ENCODE results near the gene TCEANC.

TCEANC gene

DNA sequence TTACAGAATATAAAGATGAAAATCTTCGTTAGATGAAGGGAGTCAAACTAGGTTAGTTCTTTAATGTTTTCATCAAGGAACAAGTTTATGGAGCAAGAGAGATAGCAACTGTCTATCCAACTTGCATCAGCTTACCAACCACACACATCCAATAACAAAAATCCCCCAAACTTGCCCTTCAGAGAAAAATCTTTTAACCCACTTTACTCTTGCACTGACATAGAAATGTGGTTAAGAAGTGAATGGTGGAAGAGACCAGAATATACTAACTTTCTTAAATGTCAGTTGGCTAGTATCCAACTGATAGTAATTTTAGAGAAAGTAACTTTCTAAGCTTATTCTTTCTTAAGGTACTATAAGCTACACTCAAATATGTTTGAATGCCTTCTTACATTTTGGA, 34.3 kb downstream of the TCEANC start:
- Histone ChIP-seq H3K36me3 (ENCODE audit: control insufficient read depth, insufficient read depth, low read length) (no peaks in the 10 kb centered on the region), H3K4me1 (ENCODE audit: control insufficient read depth, insufficient read depth, low read length) (no peaks in the 10 kb centered on the region), H3K9ac (ENCODE audit: low read length) (no peak overlapping the region), H3K27ac (ENCODE audit: low read depth, low read length) (no peak overlapping the region), H3K4me3 (ENCODE audit: low read length) (no peak overlapping the region), H3K27me3 (ENCODE audit: control insufficient read depth, insufficient read depth, low read length) (peaks cover 5% of the 10 kb centered on the region)

GRCh38 chrX:13688384-13688957, 35.5 kb downstream of the TCEANC start:
- H3K27ac ChIP-seq (ENCODE audit: low read depth, low read length): peak overlapping the region; percentile 92
- H3K4me3 ChIP-seq (ENCODE audit: low read length): peak overlapping the region; percentile 84
- H3K36me3 ChIP-seq (ENCODE audit: control insufficient read depth, insufficient read depth, low read length): no peaks in the 10 kb centered on the region
- H3K9ac ChIP-seq (ENCODE audit: low read length): no peak overlapping the region
- H3K27me3 ChIP-seq (ENCODE audit: control insufficient read depth, insufficient read depth, low read length): peaks cover 5% of the 10 kb centered on the region
- peaks cover 4% of the 10 kb centered on the region for H3K4me1 ChIP-seq (ENCODE audit: control insufficient read depth, insufficient read depth, low read length)

DNA sequence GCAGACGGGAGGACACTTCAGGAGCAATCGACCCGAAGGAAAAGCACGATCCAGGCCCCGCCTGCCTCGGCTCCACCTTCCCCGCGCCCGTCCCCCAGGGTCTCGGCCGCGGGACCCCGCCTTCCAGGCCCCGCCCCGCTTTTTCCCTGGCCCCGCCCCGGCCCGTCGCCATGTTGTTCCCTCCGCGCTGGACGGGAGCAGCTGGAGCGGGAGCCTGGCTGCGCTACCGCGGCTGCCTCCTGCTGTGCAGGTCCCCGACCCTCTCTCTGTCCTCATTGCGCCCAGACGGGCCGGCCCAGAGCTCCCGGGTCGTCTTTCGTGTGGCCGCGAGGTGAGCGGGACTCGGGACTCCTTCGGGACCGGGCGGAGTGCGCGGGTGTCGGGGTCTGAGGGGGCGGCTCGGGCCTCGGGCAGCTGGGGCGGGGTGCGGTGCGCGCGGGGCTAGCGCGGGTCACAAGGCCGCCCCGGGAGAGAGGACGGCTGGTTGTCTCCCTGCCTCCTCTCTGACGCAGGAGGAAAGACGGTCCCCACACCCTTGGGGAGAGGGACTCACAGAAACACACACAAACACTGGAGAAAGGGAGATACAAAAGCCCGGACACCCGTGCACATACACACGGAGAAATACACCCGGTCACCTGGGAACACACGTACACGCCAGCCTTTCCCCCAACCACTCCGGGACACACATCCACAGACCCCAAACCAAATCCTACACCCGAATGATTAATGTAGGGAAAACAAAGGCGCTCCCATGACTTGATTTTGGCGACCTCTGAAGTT, 36.2 kb downstream of the TCEANC start, which contains the start of gene RAB9A:
Gene RAB9A, plus strand, starts transcription at position 171 of the 783 bp plus-strand sequence. CDS start 19,619 bp downstream, outside the sequence.
- Histone ChIP-seq H3K4me3 (ENCODE audit: low read length) (peak within 1 kb of the TSS; percentile 84), H3K36me3 (ENCODE audit: control insufficient read depth, insufficient read depth, low read length) (no peaks in the 10 kb centered on the region), H3K9ac (ENCODE audit: low read length) (peak within 1 kb of the TSS; percentile 25), H3K27ac (ENCODE audit: low read depth, low read length) (peak within 1 kb of the TSS; percentile 92), H3K27me3 (ENCODE audit: control insufficient read depth, insufficient read depth, low read length) (peaks cover 5% of the 10 kb centered on the region), H3K4me1 (ENCODE audit: control insufficient read depth, insufficient read depth, low read length) (peaks cover 4% of the 10 kb centered on the region)

GRCh38 chrX:13689741-13690211, 36.8 kb downstream of the TCEANC start:
- Histone ChIP-seq H3K4me3 (ENCODE audit: low read length) (peak overlapping the region; percentile 84), H3K9ac (ENCODE audit: low read length) (peak overlapping the region; percentile 25), H3K4me1 (ENCODE audit: control insufficient read depth, insufficient read depth, low read length) (peaks cover 4% of the 10 kb centered on the region), H3K36me3 (ENCODE audit: control insufficient read depth, insufficient read depth, low read length) (no peaks in the 10 kb centered on the region), H3K27me3 (ENCODE audit: control insufficient read depth, insufficient read depth, low read length) (peaks cover 5% of the 10 kb centered on the region), H3K27ac (ENCODE audit: low read depth, low read length) (peak overlapping the region; percentile 92)

DNA sequence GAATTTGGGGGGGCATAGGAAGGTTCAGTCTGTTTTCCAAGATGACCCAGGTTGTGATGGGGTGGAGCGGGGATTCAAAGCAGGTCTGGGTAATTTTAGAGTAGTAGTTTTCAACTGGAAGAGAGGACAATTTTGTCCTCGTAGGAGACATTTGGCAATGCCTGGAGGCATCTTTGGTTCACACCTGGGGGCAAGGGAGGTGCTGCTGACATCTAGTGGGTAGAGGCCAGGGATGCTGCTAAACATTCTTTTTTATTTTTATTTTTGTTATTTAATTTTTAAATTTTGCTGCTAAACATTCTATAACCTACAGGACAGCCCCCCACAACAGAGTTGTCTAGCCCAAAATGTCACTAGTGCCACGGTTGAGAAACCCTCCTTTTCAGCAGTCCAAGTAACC, 37.9 kb downstream of the TCEANC start:
- no peaks in the 10 kb centered on the region for H3K36me3 ChIP-seq (ENCODE audit: control insufficient read depth, insufficient read depth, low read length)
- no peak overlapping the region for H3K4me3 ChIP-seq (ENCODE audit: low read length)
- no peak overlapping the region for H3K9ac ChIP-seq (ENCODE audit: low read length)
- no peak overlapping the region for H3K27ac ChIP-seq (ENCODE audit: low read depth, low read length)
- peaks cover 5% of the 10 kb centered on the region for H3K27me3 ChIP-seq (ENCODE audit: control insufficient read depth, insufficient read depth, low read length)
- peaks cover 4% of the 10 kb centered on the region for H3K4me1 ChIP-seq (ENCODE audit: control insufficient read depth, insufficient read depth, low read length)

GRCh38 chrX:13691841-13692371, 39.0 kb downstream of the TCEANC start:
- Histone ChIP-seq H3K27me3 (ENCODE audit: control insufficient read depth, insufficient read depth, low read length) (peaks cover 5% of the 10 kb centered on the region), H3K36me3 (ENCODE audit: control insufficient read depth, insufficient read depth, low read length) (no peaks in the 10 kb centered on the region), H3K9ac (ENCODE audit: low read length) (no peak overlapping the region), H3K4me3 (ENCODE audit: low read length) (no peak overlapping the region), H3K27ac (ENCODE audit: low read depth, low read length) (no peak overlapping the region), H3K4me1 (ENCODE audit: control insufficient read depth, insufficient read depth, low read length) (peaks cover 4% of the 10 kb centered on the region)

DNA sequence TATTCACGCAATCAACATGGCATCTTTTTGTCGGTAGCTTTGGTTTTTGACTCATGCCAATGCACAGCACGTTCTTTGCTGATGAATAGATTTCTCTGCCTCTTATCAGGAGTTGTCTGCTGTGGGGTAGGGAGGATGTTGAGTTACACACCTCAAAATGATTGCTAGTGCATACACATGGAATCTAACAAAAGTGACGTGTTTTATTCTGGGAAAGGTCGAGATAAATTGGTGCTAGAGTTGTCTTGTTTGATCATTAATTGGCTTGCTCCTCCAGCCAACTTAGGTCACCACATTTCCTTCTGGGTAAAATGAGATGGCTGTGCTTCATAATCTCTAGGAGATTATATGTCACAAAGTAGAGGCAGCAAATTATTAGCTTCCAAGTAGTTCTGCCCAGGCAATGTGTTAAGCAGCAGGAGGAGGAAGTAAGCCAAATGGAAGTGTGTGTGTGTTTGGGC, 39.9 kb downstream of the TCEANC start:
- no peaks in the 10 kb centered on the region for H3K36me3 ChIP-seq (ENCODE audit: control insufficient read depth, insufficient read depth, low read length)
- H3K4me3 ChIP-seq (ENCODE audit: low read length): no peak overlapping the region
- no peak overlapping the region for H3K27ac ChIP-seq (ENCODE audit: low read depth, low read length)
- H3K27me3 ChIP-seq (ENCODE audit: control insufficient read depth, insufficient read depth, low read length): peaks cover 5% of the 10 kb centered on the region
- peaks cover 4% of the 10 kb centered on the region for H3K4me1 ChIP-seq (ENCODE audit: control insufficient read depth, insufficient read depth, low read length)
- H3K9ac ChIP-seq (ENCODE audit: low read length): no peak overlapping the region

- Histone ChIP-seq H3K36me3 (ENCODE audit: control insufficient read depth, insufficient read depth, low read length) (no peaks in the 10 kb centered on the region), H3K9ac (ENCODE audit: low read length) (no peak overlapping the region), H3K4me3 (ENCODE audit: low read length) (no peak overlapping the region), H3K4me1 (ENCODE audit: control insufficient read depth, insufficient read depth, low read length) (peaks cover 4% of the 10 kb centered on the region), H3K27me3 (ENCODE audit: control insufficient read depth, insufficient read depth, low read length) (peaks cover 5% of the 10 kb centered on the region), H3K27ac (ENCODE audit: low read depth, low read length) (no peak overlapping the region)
These were observed 40.5 kb downstream of the TCEANC start for GRCh38 chrX:13693341-13693961.

- Histone ChIP-seq H3K9ac (ENCODE audit: low read length) (no peak overlapping the region), H3K27me3 (ENCODE audit: control insufficient read depth, insufficient read depth, low read length) (peaks cover 3% of the 10 kb centered on the region), H3K36me3 (ENCODE audit: control insufficient read depth, insufficient read depth, low read length) (no peaks in the 10 kb centered on the region), H3K4me1 (ENCODE audit: control insufficient read depth, insufficient read depth, low read length) (peaks cover 4% of the 10 kb centered on the region), H3K4me3 (ENCODE audit: low read length) (no peak overlapping the region), H3K27ac (ENCODE audit: low read depth, low read length) (no peak overlapping the region)
These were observed 41.4 kb downstream of the TCEANC start for GRCh38 chrX:13694359-13694758.

DNA sequence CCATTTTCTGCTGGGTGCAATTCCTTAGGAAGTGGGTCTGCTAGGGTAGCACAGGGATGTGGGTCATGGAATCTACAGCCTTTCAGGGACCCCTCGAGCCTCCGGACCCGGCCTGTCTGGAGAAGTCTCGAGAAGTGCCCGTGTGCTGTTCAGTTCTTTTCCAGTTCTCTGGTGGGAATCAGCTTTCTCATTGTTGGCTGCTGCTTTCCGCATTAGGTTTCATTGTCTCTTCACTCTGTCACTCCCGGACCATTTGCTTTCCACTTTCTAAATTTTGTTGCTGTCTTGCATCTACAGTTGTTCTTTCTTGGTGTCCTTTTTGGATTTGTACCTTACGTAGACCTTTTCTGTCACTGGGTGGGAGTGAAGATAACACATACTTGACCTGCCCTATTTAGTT, 42.0 kb downstream of the TCEANC start:
- no peak overlapping the region for H3K4me3 ChIP-seq (ENCODE audit: low read length)
- no peak overlapping the region for H3K9ac ChIP-seq (ENCODE audit: low read length)
- peaks cover 4% of the 10 kb centered on the region for H3K4me1 ChIP-seq (ENCODE audit: control insufficient read depth, insufficient read depth, low read length)
- no peaks in the 10 kb centered on the region for H3K36me3 ChIP-seq (ENCODE audit: control insufficient read depth, insufficient read depth, low read length)
- H3K27ac ChIP-seq (ENCODE audit: low read depth, low read length): no peak overlapping the region
- H3K27me3 ChIP-seq (ENCODE audit: control insufficient read depth, insufficient read depth, low read length): no peaks in the 10 kb centered on the region

DNA sequence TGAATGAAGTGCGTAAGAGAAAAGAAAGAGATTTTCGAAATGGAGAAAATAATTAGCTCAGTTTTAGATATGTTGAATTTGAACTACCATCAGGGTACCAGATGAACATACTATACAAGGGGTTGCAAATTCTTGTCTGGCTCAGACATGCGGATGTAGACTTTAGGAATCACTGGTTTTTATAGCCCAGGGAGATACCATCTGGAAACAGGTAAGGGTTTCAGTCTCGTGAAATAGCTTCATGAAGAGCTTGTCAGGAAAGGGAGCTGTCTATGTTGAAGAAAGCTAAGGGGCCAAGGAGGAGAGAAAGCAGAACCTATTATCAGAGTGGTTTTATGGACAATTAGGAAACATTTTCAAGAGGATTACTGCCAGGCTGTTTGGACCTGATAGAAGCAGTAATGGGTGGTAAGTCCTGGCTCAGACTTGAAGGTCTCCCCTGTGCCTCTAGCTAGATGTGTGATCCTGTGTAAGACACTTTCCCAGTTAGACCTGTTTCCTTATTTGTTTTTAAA, 42.7 kb downstream of the TCEANC start:
- Histone ChIP-seq H3K4me1 (ENCODE audit: control insufficient read depth, insufficient read depth, low read length) (peaks cover 4% of the 10 kb centered on the region), H3K36me3 (ENCODE audit: control insufficient read depth, insufficient read depth, low read length) (no peaks in the 10 kb centered on the region), H3K27ac (ENCODE audit: low read depth, low read length) (no peak overlapping the region), H3K9ac (ENCODE audit: low read length) (no peak overlapping the region), H3K27me3 (ENCODE audit: control insufficient read depth, insufficient read depth, low read length) (no peaks in the 10 kb centered on the region), H3K4me3 (ENCODE audit: low read length) (no peak overlapping the region)

GRCh38 chrX:13697455-13697854, 44.5 kb downstream of the TCEANC start:
- H3K9ac ChIP-seq (ENCODE audit: low read length): no peak overlapping the region
- H3K4me1 ChIP-seq (ENCODE audit: control insufficient read depth, insufficient read depth, low read length): peaks cover 4% of the 10 kb centered on the region
- H3K27me3 ChIP-seq (ENCODE audit: control insufficient read depth, insufficient read depth, low read length): no peaks in the 10 kb centered on the region
- no peak overlapping the region for H3K27ac ChIP-seq (ENCODE audit: low read depth, low read length)
- H3K36me3 ChIP-seq (ENCODE audit: control insufficient read depth, insufficient read depth, low read length): no peaks in the 10 kb centered on the region
- no peak overlapping the region for H3K4me3 ChIP-seq (ENCODE audit: low read length)
